PFSK-1 (cell line): ENCODE results near the gene CDH8.

Experiments
- FOXP2 ChIP-seq: optimal IDR thresholded peaks from 2 replicates; pipeline ENCODE3; 2011; ENCODE audit warnings: borderline replicate concordance, control low read depth, inconsistent platforms; ENCODE audit not compliant: insufficient read depth; ENCODE audit errors: extremely low read length, extremely low read depth
- POLR2AphosphoS5 ChIP-seq: IDR thresholded peaks from 2 replicates; pipeline ENCODE4 v1.6.1; 2012; ENCODE audit warnings: low read depth, mild to moderate bottlenecking, control low read depth, low read length, moderate library complexity
- REST ChIP-seq, 2 experiments: IDR thresholded peaks; 2 replicates each; pipeline versions ENCODE4 v1.6.1 to v1.8.0; 2011 to 2012; ENCODE audit warnings: low read depth in 2 of 2, low read length in 2 of 2, control low read depth in 1 of 2, inconsistent platforms in 1 of 2, mild to moderate bottlenecking in 1 of 2, moderate library complexity in 1 of 2; ENCODE audit not compliant: insufficient read depth in 1 of 2
- SIN3A ChIP-seq: IDR thresholded peaks from 2 replicates; pipeline ENCODE4 v1.6.1; 2012; ENCODE audit warnings: mild to moderate bottlenecking, low read length, moderate library complexity, borderline replicate concordance; ENCODE audit not compliant: insufficient read depth
- TAF1 ChIP-seq: IDR thresholded peaks from 2 replicates; pipeline ENCODE4 v1.6.1; 2012; ENCODE audit warnings: low read length, control low read depth, borderline replicate concordance; ENCODE audit not compliant: insufficient read depth

CDH8 gene

GRCh38 chr16:61659936-61660335, 376.3 kb downstream of the CDH8 start:
- TF ChIP-seq POLR2AphosphoS5 (no peak), REST (IDR thresholded peaks at IDR 0.05; ENCODE audit: insufficient read depth in 1 of 2, low read depth in 2 of 2, low read length in 2 of 2) (no peak), FOXP2 (no peak)

GRCh38 chr16:61654962-61655361, 381.3 kb downstream of the CDH8 start:
- TF ChIP-seq POLR2AphosphoS5: no peak
- TF ChIP-seq SIN3A: no peak
- no peak for TF ChIP-seq REST (IDR thresholded peaks at IDR 0.05; ENCODE audit: insufficient read depth in 1 of 2, low read depth in 2 of 2, low read length in 2 of 2)
- TF ChIP-seq FOXP2: no peak
- no peak for TF ChIP-seq TAF1

- no peak for TF ChIP-seq REST (IDR thresholded peaks at IDR 0.05; ENCODE audit: insufficient read depth in 1 of 2, low read depth in 2 of 2, low read length in 2 of 2)
- TF ChIP-seq SIN3A: no peak
- no peak for TF ChIP-seq TAF1
- TF ChIP-seq FOXP2: no peak
Observed at GRCh38 chr16:61653544-61653943, 382.7 kb downstream of the CDH8 start.

- TF ChIP-seq TAF1 (no peak), POLR2AphosphoS5 (no peak), SIN3A (no peak), REST (IDR thresholded peaks at IDR 0.05; ENCODE audit: insufficient read depth in 1 of 2, low read depth in 2 of 2, low read length in 2 of 2) (no peak), FOXP2 (no peak)
Observed at GRCh38 chr16:61645561-61645960, 390.7 kb downstream of the CDH8 start.

DNA sequence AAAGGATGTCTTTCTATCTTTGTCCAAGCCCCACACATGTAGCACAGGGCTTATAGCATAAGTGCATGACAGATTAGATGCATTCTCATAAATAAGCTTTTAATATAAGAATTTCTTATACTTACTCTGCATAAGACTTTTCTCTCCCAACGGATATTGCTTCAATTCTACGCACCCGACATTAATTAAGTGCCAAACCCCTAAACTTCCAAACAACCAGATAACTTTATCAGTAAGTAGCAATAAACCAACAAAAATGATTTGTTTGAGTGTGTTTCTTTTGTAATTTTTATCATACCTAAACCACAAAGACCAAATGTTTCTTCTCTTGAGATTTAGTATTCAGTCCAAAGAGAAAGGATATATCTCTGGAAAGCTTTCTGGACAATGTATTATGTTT, 391.5 kb downstream of the CDH8 start:
- TF ChIP-seq FOXP2 (no peak), SIN3A (no peak), TAF1 (no peak), REST (IDR thresholded peaks at IDR 0.05; ENCODE audit: insufficient read depth in 1 of 2, low read depth in 2 of 2, low read length in 2 of 2) (no peak), POLR2AphosphoS5 (no peak)
